ENCODE results near the gene PLD3. TPM values are rescaled to one million over a fixed set of nuclear protein-coding genes. Genes with fewer than 3 reads are reported as not detected.
A peak's percentile ranks its signal among the peaks of the same experiment; 100 is the strongest.

Gene PLD3
- total RNA-seq, 2 donors from 2014 or later, result 328 to 639 TPM

DNA sequence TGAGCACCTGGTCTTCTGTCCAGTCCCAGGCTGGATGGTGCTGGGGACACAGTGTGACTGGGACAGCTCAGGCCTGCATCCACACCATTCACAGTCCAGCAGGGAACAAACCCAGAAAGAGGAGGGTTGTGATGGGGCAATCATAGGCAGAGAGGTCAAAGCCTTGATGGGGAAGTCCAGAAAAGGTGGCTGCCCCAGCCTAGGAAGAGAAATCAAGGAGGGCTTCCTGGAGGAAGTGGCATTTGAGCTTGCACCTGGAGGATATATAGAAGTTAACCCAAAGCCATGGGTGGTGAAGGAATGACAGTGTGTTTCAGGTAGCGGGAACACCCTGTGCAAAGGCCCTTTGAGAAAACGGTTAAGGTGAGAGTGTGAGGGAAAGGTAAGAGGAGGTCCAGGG is 67.3 kb downstream of the PLD3 start:
- Histone ChIP-seq H3K27me3 (replicated peaks; ENCODE audit: insufficient read depth) (no peaks in the 10 kb centered on the region), H3K9me3 (no peaks in the 10 kb centered on the region), H3K4me1 (replicated peaks) (no peaks in the 10 kb centered on the region), H3K36me3 (no peaks in the 10 kb centered on the region), H3K27ac (no peak overlapping the region), H3K4me3 (no peak overlapping the region)
- TF ChIP-seq POLR2A (IDR thresholded peaks at IDR 0.05) (no peak), POLR2AphosphoS5 (IDR thresholded peaks at IDR 0.05) (no peak)
- intact Hi-C loops (cut with DNase I), result no loop called here
- WGBS, result 98% methylated on average over 2 of the region's 2 CpGs
- no peak for DNase-seq (ENCODE audit: low spot score)

GRCh38 chr19:40416918-40417642 is 68.6 kb downstream of the PLD3 start:
- peak overlapping the region; percentile 23 to 60 for H3K27ac ChIP-seq
- intact Hi-C loops (cut with DNase I), result no loop called here
- H3K36me3 ChIP-seq, result no peaks in the 10 kb centered on the region
- 54% methylated on average over 16 of the region's 16 CpGs for WGBS
- no peaks in the 10 kb centered on the region for H3K27me3 ChIP-seq (replicated peaks; ENCODE audit: insufficient read depth)
- no peak overlapping the region for H3K4me3 ChIP-seq
- H3K9me3 ChIP-seq, result no peaks in the 10 kb centered on the region
- H3K4me1 ChIP-seq (replicated peaks), result no peaks in the 10 kb centered on the region
- no peak for DNase-seq (ENCODE audit: low spot score)
- peak; percentile 17 for TF ChIP-seq POLR2A (IDR thresholded peaks at IDR 0.05)
- TF ChIP-seq POLR2AphosphoS5 (IDR thresholded peaks at IDR 0.05), result peak; percentile 50
- TF ChIP-seq, protein P1, sequence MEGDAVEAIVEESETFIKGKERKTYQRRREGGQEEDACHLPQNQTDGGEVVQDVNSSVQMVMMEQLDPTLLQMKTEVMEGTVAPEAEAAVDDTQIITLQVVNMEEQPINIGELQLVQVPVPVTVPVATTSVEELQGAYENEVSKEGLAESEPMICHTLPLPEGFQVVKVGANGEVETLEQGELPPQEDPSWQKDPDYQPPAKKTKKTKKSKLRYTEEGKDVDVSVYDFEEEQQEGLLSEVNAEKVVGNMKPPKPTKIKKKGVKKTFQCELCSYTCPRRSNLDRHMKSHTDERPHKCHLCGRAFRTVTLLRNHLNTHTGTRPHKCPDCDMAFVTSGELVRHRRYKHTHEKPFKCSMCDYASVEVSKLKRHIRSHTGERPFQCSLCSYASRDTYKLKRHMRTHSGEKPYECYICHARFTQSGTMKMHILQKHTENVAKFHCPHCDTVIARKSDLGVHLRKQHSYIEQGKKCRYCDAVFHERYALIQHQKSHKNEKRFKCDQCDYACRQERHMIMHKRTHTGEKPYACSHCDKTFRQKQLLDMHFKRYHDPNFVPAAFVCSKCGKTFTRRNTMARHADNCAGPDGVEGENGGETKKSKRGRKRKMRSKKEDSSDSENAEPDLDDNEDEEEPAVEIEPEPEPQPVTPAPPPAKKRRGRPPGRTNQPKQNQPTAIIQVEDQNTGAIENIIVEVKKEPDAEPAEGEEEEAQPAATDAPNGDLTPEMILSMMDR (IDR thresholded peaks at IDR 0.05), result no peak

- Histone ChIP-seq H3K4me1 (replicated peaks) (peaks cover 2% of the 10 kb centered on the region), H3K27ac (peak overlapping the region; percentile 23 to 60), H3K36me3 (peaks cover 1 to 3% of the 10 kb centered on the region in 2 donors), H3K27me3 (replicated peaks; ENCODE audit: insufficient read depth) (no peaks in the 10 kb centered on the region), H3K9me3 (no peaks in the 10 kb centered on the region), H3K4me3 (no peak overlapping the region)
- WGBS, result 81% methylated on average over 4 of the region's 4 CpGs
- TF ChIP-seq, protein P1 (IDR thresholded peaks at IDR 0.05), result no peak
- TF ChIP-seq POLR2AphosphoS5 (IDR thresholded peaks at IDR 0.05) (no peak), POLR2A (IDR thresholded peaks at IDR 0.05) (no peak)
- DNase-seq (ENCODE audit: low spot score), result no peak
- intact Hi-C loops (cut with DNase I), result no loop called here
Measured at GRCh38 chr19:40417643-40417981, 69.1 kb downstream of the PLD3 start.

- no peaks in the 10 kb centered on the region for H3K9me3 ChIP-seq
- peaks cover 4% of the 10 kb centered on the region for H3K4me1 ChIP-seq (replicated peaks)
- WGBS, result 92% methylated on average over 3 of the region's 3 CpGs
- DNase-seq (ENCODE audit: low spot score), result no peak
- no peaks in the 10 kb centered on the region for H3K27me3 ChIP-seq (replicated peaks; ENCODE audit: insufficient read depth)
- peak overlapping the region in 1 of 2 donors; percentile 60 for H3K27ac ChIP-seq
- intact Hi-C loops (cut with DNase I), result no loop called here
- no peak overlapping the region for H3K4me3 ChIP-seq
- TF ChIP-seq, protein P1 (IDR thresholded peaks at IDR 0.05), result no peak
- TF ChIP-seq POLR2AphosphoS5 (IDR thresholded peaks at IDR 0.05) (no peak), POLR2A (IDR thresholded peaks at IDR 0.05) (no peak)
- H3K36me3 ChIP-seq, result peaks cover 6 to 7% of the 10 kb centered on the region in 2 donors
Measured at GRCh38 chr19:40418040-40418439, 69.5 kb downstream of the PLD3 start.

GRCh38 chr19:40419066-40419612 is 70.6 kb downstream of the PLD3 start:
- H3K36me3 ChIP-seq, result peaks cover 8 to 10% of the 10 kb centered on the region in 2 donors
- H3K27me3 ChIP-seq (replicated peaks; ENCODE audit: insufficient read depth), result no peaks in the 10 kb centered on the region
- no peak overlapping the region for H3K4me3 ChIP-seq
- no peak for DNase-seq (ENCODE audit: low spot score)
- TF ChIP-seq, protein P1 (IDR thresholded peaks at IDR 0.05), result no peak
- no peak for TF ChIP-seq POLR2AphosphoS5 (IDR thresholded peaks at IDR 0.05)
- no peak for TF ChIP-seq POLR2A (IDR thresholded peaks at IDR 0.05)
- H3K4me1 ChIP-seq (replicated peaks), result peaks cover 4% of the 10 kb centered on the region
- WGBS, result 62% methylated on average over 4 of the region's 5 CpGs
- intact Hi-C loops (cut with DNase I), result no loop called here
- no peaks in the 10 kb centered on the region for H3K9me3 ChIP-seq
- H3K27ac ChIP-seq, result no peak overlapping the region
